K562 (cell line): ENCODE data around the gene CAMK2D. TPM values are rescaled to one million over a fixed set of nuclear protein-coding genes. Genes with fewer than 3 reads are reported as not detected.

Source experiments
- ATAC-seq: fragments of 200-7000 bp; cut with Tn5 transposase; 3 replicates; pipeline ENCODE4 v1.9.1; 2020; ENCODE audit warnings: moderate library complexity
- BruUV-seq: library from RNA; stranded (reverse); fragments of 400-500 nt; replicated peaks from 2 replicates; lab custom pipeline; 2021; lab: Mats Ljungman, UMichigan
- CTCF ChIA-PET: fragments of 300-600 bp; formaldehyde crosslinking; extraction: SDS; loops from one replicate; lab custom pipeline; 2021; ENCODE audit warnings: low intra/inter-chr PET ratio; lab: Yijun Ruan, JAX
- POLR2A ChIA-PET: fragments of 300-600, 350-650 bp; sonication (Branson Sonifier 250); formaldehyde crosslinking; extraction: SDS; loops from one replicate; lab custom pipeline; 2021; ENCODE audit warnings: antibody characterized with exemption, inconsistent platforms; lab: Yijun Ruan, JAX
- DNase-seq, 4 experiments: peaks; one replicate each; pipeline versions ENCODE4 v3.0.0 to v3.0.0-alpha.2; 2011 to 2018; ENCODE audit warnings: low spot score in 3 of 4, mixed read lengths in 3 of 4; ENCODE audit errors: extremely low read depth in 1 of 4
- FAIRE-seq: peaks from 2 replicates; lab custom pipeline; 2011; peaks lifted over from hg19 to GRCh38; lab: Jason Lieb, UNC
- H2AFZ ChIP-seq: 2 replicates; pipeline ENCODE4 v1.6.0; 2011; ENCODE audit warnings: low read depth, low read length, control low read depth, inconsistent platforms
- H3K27ac ChIP-seq: fragments of 200-600 bp; 3 replicates; pipeline ENCODE4 v1.8.0; 2011; ENCODE audit warnings: low read depth, mild to moderate bottlenecking, control low read depth, inconsistent platforms, low read length, moderate library complexity, mixed read lengths; ENCODE audit errors: extremely low read depth
- H3K27me3 ChIP-seq, 2 experiments: fragments of 300-600 bp in 1 of 2; 2 replicates in 1 of 2; 3 replicates in 1 of 2; pipeline versions ENCODE4 v1.6.0 to v1.8.0; 2011; ENCODE audit warnings: inconsistent platforms in 2 of 2, low read length in 2 of 2, mild to moderate bottlenecking in 1 of 2, mixed read lengths in 1 of 2, moderate library complexity in 1 of 2; ENCODE audit not compliant: control insufficient read depth in 2 of 2, insufficient read depth in 2 of 2
- H3K36me3 ChIP-seq: fragments of 300-600 bp; 3 replicates; pipeline ENCODE4 v1.8.0; 2011; ENCODE audit warnings: mild to moderate bottlenecking, low read length, inconsistent platforms; ENCODE audit not compliant: control insufficient read depth, insufficient read depth
- H3K4me1 ChIP-seq, 2 experiments: fragments of 200-600 bp in 1 of 2; replicated peaks in 1 of 2; 2 replicates in 1 of 2; 3 replicates in 1 of 2; pipeline versions ENCODE4 v1.5.1 to v1.8.0; 2011; ENCODE audit warnings: inconsistent platforms in 2 of 2, low read length in 2 of 2, mild to moderate bottlenecking in 1 of 2, mixed read lengths in 1 of 2, moderate library complexity in 1 of 2; ENCODE audit not compliant: control insufficient read depth in 2 of 2, insufficient read depth in 2 of 2
- H3K4me2 ChIP-seq: 2 replicates; pipeline ENCODE4 v1.6.1; 2011; ENCODE audit warnings: low read length, control low read depth, inconsistent platforms, mixed read lengths; ENCODE audit not compliant: insufficient read depth
- H3K4me3 ChIP-seq: fragments of 200-600 bp; sonication (generic), shearing (Covaris generic); 2 replicates; pipeline ENCODE4 v1.5.1; 2016; ENCODE audit warnings: control low read depth, inconsistent platforms
- H3K79me2 ChIP-seq: fragments of 200-600 bp; 3 replicates; pipeline ENCODE4 v1.8.0; 2011; ENCODE audit warnings: low read length, inconsistent platforms; ENCODE audit not compliant: control insufficient read depth, insufficient read depth
- H3K9ac ChIP-seq, 2 experiments: 2 replicates each; pipeline versions ENCODE4 v1.6.0 to v1.6.1; 2011; ENCODE audit warnings: low read depth in 2 of 2, low read length in 2 of 2, control low read depth in 1 of 2, inconsistent platforms in 1 of 2, mild to moderate bottlenecking in 1 of 2, mixed read lengths in 1 of 2; ENCODE audit not compliant: insufficient read depth in 1 of 2
- H3K9me1 ChIP-seq: one replicate; pipeline ENCODE4 v1.6.0; 2011; ENCODE audit warnings: inconsistent platforms, mild to moderate bottlenecking, low read length, moderate library complexity; ENCODE audit not compliant: control insufficient read depth, insufficient read depth
- H3K9me3 ChIP-seq: replicated peaks from 2 replicates; pipeline ENCODE4 v1.5.1; 2011; ENCODE audit warnings: low read depth, low read length, inconsistent platforms; ENCODE audit not compliant: control insufficient read depth, insufficient read depth
- H4K20me1 ChIP-seq: replicated peaks from 2 replicates; pipeline ENCODE4 v1.6.1; 2011; ENCODE audit warnings: low read length, inconsistent platforms, mixed read lengths; ENCODE audit not compliant: control insufficient read depth, insufficient read depth
- HCFC1 ChIP-seq: IDR thresholded peaks from 2 replicates; pipeline ENCODE4 v1.6.1; 2012; ENCODE audit warnings: low read depth, low read length, improper control_type of control experiment
- HLTF ChIP-seq: fragments of 450-650 bp; IDR thresholded peaks from 2 replicates; pipeline ENCODE4 v1.6.1; 2016
- L3MBTL2 ChIP-seq: fragments of 450-650 bp; IDR thresholded peaks from 2 replicates; pipeline ENCODE4 v1.6.1; 2016; ENCODE audit warnings: mild to moderate bottlenecking, moderate library complexity
- MAFF ChIP-seq: IDR thresholded peaks from 2 replicates; pipeline ENCODE4 v1.6.1; 2012; ENCODE audit warnings: low read length, improper control_type of control experiment
- MIER1 ChIP-seq: fragments of 450-650 bp; IDR thresholded peaks from 2 replicates; pipeline ENCODE4 v1.6.1; 2016; ENCODE audit warnings: antibody characterized with exemption, mild to moderate bottlenecking, low read depth
- MTA2 ChIP-seq: fragments of 450-650 bp; IDR thresholded peaks from 2 replicates; pipeline ENCODE4 v1.6.1; 2016; ENCODE audit warnings: low read depth
- SMARCA5 ChIP-seq: fragments of 450-650 bp; IDR thresholded peaks from 2 replicates; pipeline ENCODE4 v1.6.1; 2016
- SRSF1 ChIP-seq: fragments of 200-400 bp; formaldehyde crosslinking; IDR thresholded peaks from 2 replicates; pipeline ENCODE4 v1.6.1; 2017; ENCODE audit warnings: mild to moderate bottlenecking, low read depth, low read length, moderate library complexity
- ZBTB7A ChIP-seq: IDR thresholded peaks from 2 replicates; pipeline ENCODE4 v1.6.1; 2011; ENCODE audit warnings: low read depth, mild to moderate bottlenecking, low read length, moderate library complexity, borderline replicate concordance; ENCODE audit not compliant: control insufficient read depth
- ZNF121 ChIP-seq: sonication (generic); formaldehyde crosslinking; conservative IDR thresholded peaks from 2 replicates; pipeline ENCODE4 v1.8.0; 2022; ENCODE audit warnings: missing genetic modification reagents
- ZNF57 ChIP-seq: fragments of 450-650 bp; formaldehyde crosslinking; IDR thresholded peaks from 2 replicates; pipeline ENCODE4 v1.4.0; 2020; ENCODE audit warnings: mild to moderate bottlenecking, moderate library complexity
- WGBS: fragments of 100-300 bp; shearing (Covaris generic); methylation state at CpG from one replicate; pipeline ENCODE4 v1.1.6; 2016; ENCODE audit warnings: low coverage, mixed read lengths; ENCODE audit not compliant: insufficient coverage; ENCODE audit errors: missing lambda C conversion rate; 5-methylcytosine and 5-hydroxymethylcytosine counted together
- in situ Hi-C: fragments of 300-500 bp; cut with MboI; formaldehyde crosslinking; loops from 4 replicates; pipeline ENCODE4 v1.15.0; 2018; ENCODE audit warnings: inconsistent platforms, mixed read lengths
- intact Hi-C: fragments of 100-400 bp; cut with micrococcal nuclease; formaldehyde crosslinking; loops from 2 replicates; pipeline ENCODE4 v1.14.2; 2022
- polyA plus RNA-seq, 8 experiments: library from polyadenylated mRNA; depleted of rRNA in 4 of 8; stranded (reverse) in 5 of 8; unstranded in 3 of 8; fragments of >200 nt; fragmentation: Nextera tagmentation in 2 of 8; fragmentation: Illumina TruSeq in 1 of 8; extraction: Ambion mirVana in 2 of 8; extraction: Trizol in 1 of 8; gene quantifications; 2 replicates each; pipeline versions ENCODE4 v1.2.1 to v1.2.3, GENCODE V29; 2011 to 2014; ENCODE audit warnings: inconsistent platforms in 1 of 8, missing spikeins in 1 of 8
- total RNA-seq, 7 experiments: library from RNA; depleted of rRNA in 6 of 7; stranded (reverse); fragments of >200 nt in 6 of 7; fragmentation: Illumina TruSeq in 2 of 7; extraction: Trizol in 2 of 7; gene quantifications; 2 replicates each; pipeline versions ENCODE4 v1.2.1 to v1.2.3, GENCODE V29; 2011 to 2021; ENCODE audit warnings: low replicate concordance in 1 of 7
- TF ChIP-seq, protein P1 (sequence below): sonication (generic); formaldehyde crosslinking; IDR thresholded peaks from 2 replicates; pipeline ENCODE4 v1.4.0; 2020; ENCODE audit warnings: mild to moderate bottlenecking, missing genetic modification reagents

CAMK2D gene
- total and polyA plus RNA-seq, 9 of the 15 experiments (the other 6 are each of a cell fraction or from before 2014, with no cell fraction given), result 0.01 to 0.33 (median 0.04) TPM; not detected in 2

DNA sequence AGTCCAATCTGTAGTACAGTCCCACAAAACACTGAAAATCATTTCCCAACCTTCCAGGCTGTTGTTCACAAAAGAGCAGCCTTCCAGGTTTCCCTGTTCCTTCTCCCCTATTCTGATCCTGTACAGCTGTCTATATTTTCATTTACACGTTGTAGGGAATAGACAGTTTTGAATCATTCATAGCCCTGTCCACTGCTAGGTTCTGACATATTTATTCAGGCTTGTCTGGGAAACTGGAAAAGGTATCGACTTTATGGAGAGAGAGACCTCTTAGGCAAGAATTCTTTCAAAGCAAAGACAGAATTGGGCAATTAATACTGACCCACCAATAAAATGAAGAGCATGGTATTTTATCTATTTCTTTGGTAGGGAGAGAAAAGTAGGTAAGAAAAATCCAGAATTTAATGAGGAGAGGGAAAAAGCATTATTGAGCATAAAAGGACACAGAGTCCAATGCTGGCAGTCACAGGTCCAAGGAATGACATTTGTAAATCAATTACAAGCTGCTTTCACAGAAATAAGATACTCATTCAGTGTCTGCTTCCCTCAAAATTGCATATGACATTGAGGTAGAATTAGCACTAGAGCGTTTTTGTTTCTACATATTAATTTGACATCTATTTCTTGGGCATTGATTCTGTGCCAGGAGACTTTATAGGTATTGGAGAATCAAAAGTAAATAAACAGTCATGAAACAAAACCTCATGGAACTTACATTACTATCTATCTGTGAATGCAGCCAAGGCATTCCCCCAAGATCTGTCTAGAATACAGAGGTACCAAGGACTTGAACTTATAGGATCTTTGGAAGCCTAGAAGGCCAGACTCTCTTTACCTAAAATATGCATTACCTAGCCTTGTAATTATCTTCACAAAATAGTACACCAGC is 127.2 kb downstream of the CAMK2D start:
- no peaks in the 10 kb centered on the region for H3K27me3 ChIP-seq
- DNase-seq (no peak), FAIRE-seq (no peak), ATAC-seq (no peak)
- no peaks in the 10 kb centered on the region for H3K36me3 ChIP-seq
- in situ Hi-C loops, result no loop called here
- no peaks in the 10 kb centered on the region for H3K9me3 ChIP-seq
- H3K4me2 ChIP-seq, result no peak overlapping the region
- no peak overlapping the region for H3K27ac ChIP-seq
- CTCF ChIA-PET, result no interaction called here
- POLR2A ChIA-PET, result no interaction called here
- BruUV-seq, result no TSS peak
- H3K79me2 ChIP-seq, result no peaks in the 10 kb centered on the region
- H3K4me3 ChIP-seq, result no peak overlapping the region
- no peak overlapping the region for H2AFZ ChIP-seq
- intact Hi-C loops, result no loop called here
- no peaks in the 10 kb centered on the region for H3K9me1 ChIP-seq
- H3K9ac ChIP-seq, result no peak overlapping the region
- no peaks in the 10 kb centered on the region for H4K20me1 ChIP-seq
- TF ChIP-seq MAFF (no peak), ZNF57 (CRISPR knock-in tag) (no peak), MTA2 (no peak), HLTF (no peak), MIER1 (no peak), SMARCA5 (no peak), SRSF1 (no peak), ZNF121 (no peak), HCFC1 (no peak), ZBTB7A (no peak), L3MBTL2 (no peak)
- TF ChIP-seq, protein P1, sequence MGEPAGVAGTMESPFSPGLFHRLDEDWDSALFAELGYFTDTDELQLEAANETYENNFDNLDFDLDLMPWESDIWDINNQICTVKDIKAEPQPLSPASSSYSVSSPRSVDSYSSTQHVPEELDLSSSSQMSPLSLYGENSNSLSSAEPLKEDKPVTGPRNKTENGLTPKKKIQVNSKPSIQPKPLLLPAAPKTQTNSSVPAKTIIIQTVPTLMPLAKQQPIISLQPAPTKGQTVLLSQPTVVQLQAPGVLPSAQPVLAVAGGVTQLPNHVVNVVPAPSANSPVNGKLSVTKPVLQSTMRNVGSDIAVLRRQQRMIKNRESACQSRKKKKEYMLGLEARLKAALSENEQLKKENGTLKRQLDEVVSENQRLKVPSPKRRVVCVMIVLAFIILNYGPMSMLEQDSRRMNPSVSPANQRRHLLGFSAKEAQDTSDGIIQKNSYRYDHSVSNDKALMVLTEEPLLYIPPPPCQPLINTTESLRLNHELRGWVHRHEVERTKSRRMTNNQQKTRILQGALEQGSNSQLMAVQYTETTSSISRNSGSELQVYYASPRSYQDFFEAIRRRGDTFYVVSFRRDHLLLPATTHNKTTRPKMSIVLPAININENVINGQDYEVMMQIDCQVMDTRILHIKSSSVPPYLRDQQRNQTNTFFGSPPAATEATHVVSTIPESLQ (CRISPR knock-in tag), result no peak
- WGBS, result 0% methylated on average over 3 of the region's 3 CpGs
- H3K4me1 ChIP-seq, result no peaks in the 10 kb centered on the region
